Caki2 (cell line): ENCODE results near the gene POC1B. TPM values are rescaled to one million over a fixed set of nuclear protein-coding genes. Genes with fewer than 3 reads are reported as not detected.
A peak's percentile ranks its signal among the peaks of the same experiment; 100 is the strongest.

Experiments used
- DNase-seq: peaks from one replicate; pipeline ENCODE4 v3.0.0-alpha.2; 2015; ENCODE audit warnings: low read depth
- in situ Hi-C: cut with HindIII; loops from 2 replicates; pipeline ENCODE4 v1.10.0; 2016; ENCODE audit warnings: low sequenced_read_pairs, low pct_unique_long_range_greater_than_20kb, mixed read lengths
- total RNA-seq: library from RNA; depleted of rRNA; stranded (reverse); fragments of >200 nt; shearing (Covaris generic); gene quantifications from 2 replicates; pipeline ENCODE4 v1.2.3, GENCODE V29; 2014; ENCODE audit warnings: low replicate concordance; rRNA removed

The POC1B gene
- total RNA-seq, 1 experiment from 2014 or later = 7.8 TPM

DNA sequence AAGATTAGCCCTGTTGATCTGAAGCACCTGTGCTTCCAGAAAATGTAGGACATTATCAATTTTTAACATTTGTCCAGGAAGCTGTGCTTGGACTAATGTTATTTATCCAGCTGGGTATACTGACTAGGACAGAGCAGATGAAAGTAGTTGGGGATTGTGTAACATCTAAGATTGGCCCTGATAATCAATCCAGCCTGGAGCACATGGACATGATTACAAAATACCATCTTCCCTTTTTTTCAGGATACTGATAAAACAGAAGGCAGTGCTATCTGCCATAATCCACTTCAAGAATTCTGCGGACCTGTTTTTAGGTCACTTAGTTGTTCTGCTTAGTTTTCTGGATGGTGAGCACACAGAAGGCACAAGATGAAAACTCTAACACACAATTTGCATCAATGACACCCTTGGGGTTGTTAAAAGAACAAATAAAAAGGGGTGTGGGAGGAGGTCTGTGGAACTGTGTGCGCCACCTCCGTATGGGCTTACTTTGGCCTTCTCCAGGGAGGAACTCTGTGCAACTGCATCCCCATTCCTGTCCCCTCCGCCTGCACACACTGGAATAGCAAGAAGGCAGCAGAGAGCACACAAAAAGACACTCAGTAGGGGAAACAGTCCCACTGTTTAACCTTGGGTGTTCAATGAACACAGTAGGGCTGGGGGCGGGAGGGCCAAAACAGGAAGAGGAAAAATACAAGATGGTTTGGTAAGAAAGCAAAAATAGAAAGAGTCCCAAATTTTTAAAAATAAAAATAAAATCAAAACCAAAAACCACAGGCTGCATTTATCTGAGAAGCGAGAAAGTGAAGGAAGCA is 142.4 kb downstream of the POC1B start:
- in situ Hi-C loops = no loop called here
- no peak for DNase-seq

DNA sequence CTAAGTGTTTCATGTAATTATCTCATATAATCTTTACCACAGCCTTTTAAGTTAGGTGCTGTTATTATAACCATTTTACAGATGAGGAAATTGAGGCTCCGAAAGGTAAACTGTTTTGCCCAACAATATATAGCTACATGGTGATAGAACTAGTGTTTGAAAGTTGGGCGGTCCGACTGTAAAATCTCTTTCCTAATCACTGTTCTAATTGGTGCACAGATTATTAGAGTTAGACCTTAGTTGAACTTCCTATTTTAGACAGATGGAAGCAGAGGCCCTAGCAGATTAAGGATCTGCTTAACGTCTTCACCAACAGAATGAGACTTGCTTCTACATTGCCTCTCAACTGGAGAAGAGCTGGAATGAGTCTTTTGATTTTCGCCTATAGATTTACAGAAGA is 143.5 kb downstream of the POC1B start:
- DNase-seq = no peak
- in situ Hi-C loops = no loop called here

DNA sequence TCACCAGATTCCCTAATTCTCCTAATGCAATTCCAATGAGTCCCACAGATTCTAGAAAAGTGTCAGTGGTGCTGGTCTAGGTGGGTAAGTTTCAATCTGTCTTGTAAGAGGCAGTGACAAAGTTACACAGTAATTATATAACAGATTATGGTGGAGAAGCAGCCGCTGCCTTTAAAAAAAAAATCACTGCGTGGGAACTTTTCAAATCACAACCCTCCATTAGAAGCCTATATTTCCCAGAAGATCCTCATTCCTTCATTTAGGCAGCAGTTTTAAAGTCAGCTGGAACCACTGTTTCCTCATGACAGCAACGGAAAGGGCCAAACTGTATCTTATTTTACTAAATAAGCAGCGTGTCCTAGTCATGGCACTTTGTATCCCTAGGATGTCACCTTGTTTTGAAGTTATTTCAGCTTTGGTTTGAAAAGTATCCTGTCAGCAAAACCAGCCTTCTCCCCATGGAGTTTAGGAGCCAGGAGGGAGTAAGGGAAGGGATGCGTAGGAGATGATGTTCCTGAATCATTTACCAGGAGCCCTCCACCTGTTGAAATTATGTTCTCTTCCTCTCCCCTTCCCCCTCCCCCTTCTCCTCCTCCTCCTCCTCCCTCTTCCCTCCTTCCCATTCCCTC is 145.9 kb downstream of the POC1B start:
- DNase-seq = no peak
- in situ Hi-C loops = no loop called here

DNA sequence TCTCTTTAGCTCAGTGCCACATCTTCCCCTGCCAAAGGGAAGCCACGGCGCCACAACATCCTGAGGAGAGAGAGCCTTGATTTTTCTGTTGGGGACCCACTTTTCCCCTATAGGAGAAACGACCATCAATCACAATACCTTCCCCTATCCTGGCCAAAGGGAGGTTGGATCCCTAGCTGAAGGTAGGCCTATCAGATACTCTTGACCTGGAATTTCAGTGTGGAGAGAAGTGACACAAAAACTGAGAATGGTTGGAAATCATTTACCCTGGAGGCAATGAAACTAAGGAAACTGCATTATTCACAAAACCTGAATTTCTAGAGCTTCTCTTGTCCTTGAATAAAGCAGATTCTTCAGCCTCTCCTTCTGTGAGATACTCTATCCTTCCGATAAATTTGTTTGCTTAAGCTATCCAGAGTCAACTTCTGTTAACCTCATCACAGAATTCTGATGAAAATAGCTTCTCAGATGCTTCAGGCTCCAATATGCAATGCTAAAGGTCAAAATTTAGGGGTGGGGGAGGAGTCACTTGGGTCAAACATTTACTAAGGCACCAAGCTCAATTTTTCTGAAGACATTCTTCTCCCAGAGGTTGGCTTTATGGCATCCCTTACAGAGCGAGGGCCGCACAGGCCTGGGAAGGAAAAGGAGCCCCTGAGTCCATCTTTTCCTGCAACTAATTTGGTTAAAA is 146.6 kb downstream of the POC1B start:
- no peak for DNase-seq
- in situ Hi-C loops = no loop called here

DNA sequence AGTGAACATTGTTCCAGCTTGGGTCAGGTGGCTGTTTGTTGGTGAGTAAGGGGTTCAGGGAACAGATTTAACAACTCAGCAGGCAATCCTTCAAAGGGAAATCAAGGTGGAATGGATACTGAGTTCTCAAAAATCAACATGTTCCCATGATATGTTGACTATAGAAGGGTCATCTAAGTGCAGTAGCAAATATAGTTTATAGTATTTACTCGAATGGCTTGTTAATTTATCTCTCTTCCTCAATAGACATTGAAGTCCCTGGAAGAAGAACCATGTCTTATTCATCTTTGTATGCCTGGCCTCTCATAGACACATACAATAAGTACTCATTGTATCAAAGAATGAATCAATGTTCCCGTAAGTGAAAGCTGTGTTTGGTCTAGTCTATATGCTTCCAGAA is 149.0 kb downstream of the POC1B start:
- in situ Hi-C loops = no loop called here
- DNase-seq = no peak

DNA sequence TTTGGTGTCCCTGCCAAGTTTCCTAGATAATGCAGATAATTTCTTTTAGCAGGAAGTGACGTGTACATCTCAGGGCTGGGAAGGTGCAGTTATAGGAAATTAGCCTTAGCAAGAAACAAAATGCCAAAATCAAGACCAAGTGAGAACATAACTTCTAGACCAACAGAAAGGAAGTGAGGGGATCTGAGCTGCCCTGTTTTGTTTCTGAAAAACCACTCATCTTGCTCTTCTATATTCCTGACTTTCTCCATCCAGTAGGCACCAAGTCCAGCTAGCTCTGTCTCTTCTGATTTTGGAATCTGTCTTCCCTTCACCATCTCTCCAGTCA is 149.7 kb downstream of the POC1B start:
- in situ Hi-C loops = no loop called here
- DNase-seq = no peak

DNA sequence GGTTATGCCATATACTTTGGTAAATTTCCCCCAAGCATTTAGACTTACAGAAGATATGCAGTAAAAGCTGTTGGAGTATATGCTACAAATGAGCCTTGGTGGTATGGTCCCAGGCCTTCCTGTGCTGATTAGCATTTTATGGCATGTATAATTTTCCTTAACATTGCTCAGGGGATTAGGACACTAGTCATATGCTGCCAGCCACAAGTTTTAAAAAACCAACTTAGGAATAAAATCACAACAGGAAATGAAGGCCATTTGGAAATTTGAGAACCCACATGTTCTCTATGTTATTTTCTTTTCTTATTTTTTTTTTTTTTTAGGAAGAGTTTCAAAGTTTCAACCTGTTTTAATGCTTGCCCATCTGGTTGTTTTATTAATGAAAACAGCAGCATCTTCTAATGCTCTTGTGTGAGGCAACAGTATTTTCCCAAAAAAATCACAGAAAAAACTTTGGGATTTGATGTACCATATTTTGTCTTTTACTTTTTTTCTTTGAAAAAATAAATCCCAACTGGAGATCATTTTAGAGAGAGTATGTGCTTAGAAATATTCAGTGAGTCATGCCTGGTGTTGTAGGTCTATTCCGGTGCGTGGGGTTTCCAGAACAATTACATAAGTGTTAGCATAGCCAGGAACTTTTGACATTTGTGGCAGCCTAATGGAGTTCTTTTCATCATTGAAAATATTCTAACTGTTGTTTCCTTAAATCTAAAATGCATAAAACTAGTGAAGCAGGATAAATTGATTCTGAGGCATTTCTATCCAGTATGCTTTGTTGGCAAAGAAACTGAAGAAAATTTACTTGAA is 151.9 kb downstream of the POC1B start:
- peak; percentile 38 for DNase-seq

DNA sequence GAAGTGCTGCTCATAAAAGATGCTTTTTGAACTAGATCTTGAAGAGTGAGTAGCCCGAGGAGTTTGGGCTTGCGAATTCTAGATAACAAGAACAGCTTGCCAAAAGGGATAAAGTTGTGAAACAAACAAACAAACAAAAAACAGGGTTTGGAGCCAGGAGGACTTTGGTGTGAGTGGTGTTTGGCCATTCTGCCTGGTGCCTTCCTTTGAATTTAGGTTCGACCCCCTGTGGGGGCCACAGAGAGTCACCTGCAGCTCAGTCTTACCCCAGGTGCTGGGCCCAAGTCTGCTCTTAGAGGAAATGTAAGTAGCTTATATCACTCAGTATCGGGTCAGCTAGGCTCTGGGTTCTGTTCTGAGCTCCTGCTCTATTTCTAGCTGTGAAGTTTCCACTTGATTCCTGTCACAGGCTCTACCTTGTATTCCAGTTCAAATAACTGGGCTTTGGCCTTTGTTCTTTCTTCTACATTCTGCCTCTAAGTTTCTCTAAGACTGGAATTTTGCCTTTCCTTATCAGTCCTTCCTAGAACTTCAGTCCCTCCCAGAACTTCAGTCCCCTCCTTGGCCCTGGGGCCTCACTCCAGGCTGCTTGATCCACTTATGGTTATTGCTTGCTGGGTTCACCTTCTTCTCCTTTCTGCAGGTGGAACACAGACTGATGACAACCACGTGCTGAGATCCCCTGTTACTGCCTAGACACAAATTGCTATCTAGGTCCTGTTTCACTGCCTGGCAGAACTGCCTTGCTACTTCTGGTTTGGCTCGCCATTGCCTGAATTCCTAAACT is 153.1 kb downstream of the POC1B start:
- DNase-seq = no peak

More for the DNA sequence above, 151.9 kb downstream of the POC1B start:
- in situ Hi-C loops = no loop called here

DNA sequence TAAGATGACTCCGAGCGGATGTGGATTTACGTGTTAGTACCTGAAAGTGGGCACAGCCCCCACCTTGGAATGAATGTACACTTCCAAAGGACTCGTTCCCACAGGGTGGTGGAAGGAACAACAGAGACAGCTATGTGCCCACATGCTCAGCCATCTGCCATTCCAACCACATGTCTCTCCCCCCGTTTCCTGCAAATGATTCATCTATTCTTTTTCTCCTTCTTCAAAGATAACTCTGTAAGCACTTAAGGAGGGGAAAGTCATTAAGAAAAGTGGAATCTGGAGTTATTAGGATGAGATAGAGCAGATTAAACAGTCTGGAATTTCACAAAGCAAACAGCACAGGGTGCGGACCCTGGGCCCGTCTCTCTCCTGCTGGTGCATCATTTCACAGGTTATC is 155.0 kb downstream of the POC1B start:
- DNase-seq = no peak
- in situ Hi-C loops = no loop called here

More for the DNA sequence above, 153.1 kb downstream of the POC1B start:
- in situ Hi-C loops = no loop called here

DNA sequence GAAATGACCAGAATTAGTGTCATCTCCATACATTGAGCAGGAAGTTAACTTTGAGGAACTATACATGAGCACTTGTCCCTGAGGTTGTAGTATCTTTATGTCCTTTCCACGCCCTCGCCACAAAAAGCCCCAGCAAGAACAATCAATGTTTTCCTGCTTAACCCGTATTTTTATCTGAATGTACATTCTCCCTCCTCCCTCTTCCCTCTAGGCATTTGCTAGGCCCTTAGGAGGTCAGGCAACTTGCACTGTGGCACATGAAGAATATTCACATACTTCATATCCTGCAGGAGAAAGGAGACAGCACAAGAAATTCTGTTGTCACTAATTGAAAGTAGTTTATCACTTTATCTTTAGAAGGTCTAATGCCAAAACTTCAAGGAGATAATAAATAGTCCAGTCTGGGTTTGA is 155.4 kb downstream of the POC1B start:
- no peak for DNase-seq
- in situ Hi-C loops = no loop called here

Other genes starting within 250 kb of the POC1B start
- gene DUSP6, start 173.5 kb downstream of the POC1B start, total RNA-seq = 24.3 and 24.4 TPM in 2 replicates
- gene GALNT4, start 1.3 kb downstream of the POC1B start, total RNA-seq = 2.3 and 3.4 TPM in 2 replicates
- gene ATP2B1, start 182.8 kb upstream of the POC1B start, total RNA-seq = 11.4 and 11.5 TPM in 2 replicates